SK-N-SH treated with all-trans-retinoic acid at 6 μM for 48 hours (cell line): ENCODE measurements around the gene PDCD11.

Source experiments
- BACH2 ChIP-seq: fragments of 250-450 bp; sonication (Bioruptor Pico); IDR thresholded peaks from 2 replicates; pipeline ENCODE4 v1.9.0; 2021; ENCODE audit warnings: mild to moderate bottlenecking, borderline replicate concordance
- SNAI2 ChIP-seq: fragments of 250-450 bp; sonication (Bioruptor Pico); IDR thresholded peaks from 2 replicates; pipeline ENCODE4 v1.5.0; 2020; ENCODE audit warnings: mild to moderate bottlenecking, moderate library complexity
- ZNF70 ChIP-seq: fragments of 450-650 bp; formaldehyde crosslinking; IDR thresholded peaks from 2 replicates; pipeline ENCODE4 v1.5.0; 2020; ENCODE audit warnings: mild to moderate bottlenecking, moderate library complexity
- TF ChIP-seq, protein P1 (sequence below): fragments of 250-450 bp; sonication (Bioruptor Pico); IDR thresholded peaks from 2 replicates; pipeline ENCODE4 v1.5.1; 2020; ENCODE audit warnings: low read depth, mild to moderate bottlenecking, moderate library complexity

DNA sequence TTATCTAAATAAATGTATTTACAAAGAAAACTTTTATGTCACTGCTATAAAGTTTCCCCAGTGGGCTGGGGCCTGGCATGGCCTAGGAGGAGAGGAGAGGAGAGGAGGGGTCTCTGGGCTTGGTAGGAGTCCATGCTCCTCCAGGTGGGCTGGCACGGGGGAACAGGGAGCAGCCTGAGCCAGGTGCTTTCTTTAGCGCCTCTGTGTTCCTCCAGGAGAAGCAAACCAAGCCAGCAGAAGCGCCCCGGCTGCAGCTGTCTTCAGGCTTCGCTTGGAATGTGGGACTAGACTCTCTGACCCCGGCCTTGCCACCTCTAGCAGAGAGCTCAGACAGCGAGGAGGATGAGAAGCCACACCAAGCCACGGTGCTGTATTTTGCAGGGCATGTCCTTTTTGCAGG, 45.2 kb downstream of the PDCD11 start:
- TF ChIP-seq, protein P1, sequence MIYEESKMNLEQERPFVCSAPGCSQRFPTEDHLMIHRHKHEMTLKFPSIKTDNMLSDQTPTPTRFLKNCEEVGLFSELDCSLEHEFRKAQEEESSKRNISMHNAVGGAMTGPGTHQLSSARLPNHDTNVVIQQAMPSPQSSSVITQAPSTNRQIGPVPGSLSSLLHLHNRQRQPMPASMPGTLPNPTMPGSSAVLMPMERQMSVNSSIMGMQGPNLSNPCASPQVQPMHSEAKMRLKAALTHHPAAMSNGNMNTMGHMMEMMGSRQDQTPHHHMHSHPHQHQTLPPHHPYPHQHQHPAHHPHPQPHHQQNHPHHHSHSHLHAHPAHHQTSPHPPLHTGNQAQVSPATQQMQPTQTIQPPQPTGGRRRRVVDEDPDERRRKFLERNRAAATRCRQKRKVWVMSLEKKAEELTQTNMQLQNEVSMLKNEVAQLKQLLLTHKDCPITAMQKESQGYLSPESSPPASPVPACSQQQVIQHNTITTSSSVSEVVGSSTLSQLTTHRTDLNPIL, result no peak
- TF ChIP-seq ZNF70 (CRISPR knock-in tag), result no peak
- TF ChIP-seq BACH2 (CRISPR knock-in tag), result no peak
- TF ChIP-seq SNAI2 (CRISPR knock-in tag), result no peak
